HepG2 (cell line): ENCODE measurements around the gene PLXNB2. TPM values are rescaled to one million over a fixed set of nuclear protein-coding genes. Genes with fewer than 3 reads are reported as not detected.
A peak's percentile ranks its signal among the peaks of the same experiment; 100 is the strongest.

Experiments
- HDAC6 ChIP-seq: fragments of 200-600 bp; sonication (generic); IDR thresholded peaks from 2 replicates; pipeline ENCODE4 v1.7.0; 2017; ENCODE audit warnings: mild to moderate bottlenecking, antibody characterized with exemption, low read length, low read depth
- HNF4G ChIP-seq, 2 experiments: sonication (generic) in 1 of 2; formaldehyde crosslinking in 1 of 2; IDR thresholded peaks; 2 replicates each; pipeline versions ENCODE4 v1.4.0 to v1.6.1; 2011 to 2020; ENCODE audit warnings: borderline replicate concordance in 2 of 2, low read depth in 2 of 2, mild to moderate bottlenecking in 2 of 2, low read length in 1 of 2, missing genetic modification reagents in 1 of 2, moderate library complexity in 1 of 2
- PPARG ChIP-seq: conservative IDR thresholded peaks from 2 replicates; pipeline ENCODE4 v1.6.1; 2016; ENCODE audit warnings: missing biosample characterization, missing genetic modification reagents
- RARA ChIP-seq: IDR thresholded peaks from 2 replicates; pipeline ENCODE4 v1.6.1; 2016; ENCODE audit warnings: missing genetic modification reagents, missing compliant biosample characterization
- RBFOX2 ChIP-seq: fragments of 200-400 bp; formaldehyde crosslinking; IDR thresholded peaks from 2 replicates; pipeline ENCODE4 v1.6.1; 2017; ENCODE audit warnings: low read depth, mild to moderate bottlenecking, low read length
- RFX5 ChIP-seq: IDR thresholded peaks from 2 replicates; pipeline ENCODE4 v1.6.1; 2011; ENCODE audit warnings: low read depth, low read length, improper control_type of control experiment
- RNF2 ChIP-seq: fragments of 450-650 bp; conservative IDR thresholded peaks from 2 replicates; pipeline ENCODE4 v1.6.1; 2016; ENCODE audit warnings: low read depth
- SMAD1 ChIP-seq: sonication (generic); formaldehyde crosslinking; IDR thresholded peaks from 2 replicates; pipeline ENCODE4 v1.4.0; 2020; ENCODE audit warnings: missing genetic modification reagents, low read depth, mild to moderate bottlenecking, borderline replicate concordance
- SOX5 ChIP-seq: IDR thresholded peaks from 2 replicates; pipeline ENCODE4 v1.6.1; 2016; ENCODE audit warnings: borderline replicate concordance
- ZBTB38 ChIP-seq: sonication (generic); formaldehyde crosslinking; IDR thresholded peaks from 2 replicates; pipeline ENCODE4 v1.5.1; 2020; ENCODE audit warnings: mild to moderate bottlenecking, missing genetic modification reagents
- ZMYM4 ChIP-seq: sonication (generic); formaldehyde crosslinking; IDR thresholded peaks from 2 replicates; pipeline ENCODE4 v1.8.1; 2023; ENCODE audit warnings: mild to moderate bottlenecking, missing genetic modification reagents
- ZNF468 ChIP-seq: sonication (generic); formaldehyde crosslinking; IDR thresholded peaks from 2 replicates; pipeline ENCODE4 v1.8.0; 2022; ENCODE audit warnings: mild to moderate bottlenecking, moderate library complexity, missing genetic modification reagents
- ZNF674 ChIP-seq: sonication (generic); formaldehyde crosslinking; IDR thresholded peaks from 2 replicates; pipeline ENCODE4 v1.5.0; 2020; ENCODE audit warnings: low read depth, mild to moderate bottlenecking, missing genetic modification reagents
- polyA plus RNA-seq, 8 experiments: library from polyadenylated mRNA; depleted of rRNA in 3 of 8; stranded (reverse) in 7 of 8; unstranded in 1 of 8; fragments of >200 nt; fragmentation: Illumina TruSeq in 4 of 8; extraction: Trizol in 4 of 8; gene quantifications; 2 replicates each; pipeline versions ENCODE4 v1.2.1 to v1.2.3, GENCODE V29; 2011 to 2016; ENCODE audit warnings: low read depth in 4 of 8, missing spikeins in 1 of 8, mixed read lengths in 1 of 8; ENCODE audit not compliant: insufficient read depth in 1 of 8
- total RNA-seq, 5 experiments: library from RNA; depleted of rRNA; stranded (reverse); fragments of >200 nt; fragmentation: Illumina TruSeq; extraction: Trizol; gene quantifications; 2 replicates each; pipeline ENCODE4 v1.2.3, GENCODE V29; 2016; ENCODE audit warnings: low read depth in 1 of 5
- TF ChIP-seq, protein P1 (sequence below): sonication (generic); formaldehyde crosslinking; IDR thresholded peaks from 2 replicates; pipeline ENCODE4; 2020; ENCODE audit warnings: missing genetic modification reagents, mild to moderate bottlenecking, borderline replicate concordance
- TF ChIP-seq, protein P2 (sequence below): sonication (generic); formaldehyde crosslinking; IDR thresholded peaks from 2 replicates; pipeline ENCODE4 v1.4.0; 2020; ENCODE audit warnings: mild to moderate bottlenecking, missing genetic modification reagents, borderline replicate concordance
- TF ChIP-seq, protein P3 (sequence below): sonication (generic); formaldehyde crosslinking; IDR thresholded peaks from 2 replicates; pipeline ENCODE4 v1.5.0; 2020; ENCODE audit warnings: missing genetic modification reagents
- TF ChIP-seq, protein P4 (sequence below): sonication (generic); formaldehyde crosslinking; IDR thresholded peaks from 2 replicates; pipeline ENCODE4 v1.9.0; 2021; ENCODE audit warnings: missing genetic modification reagents, borderline replicate concordance
- TF ChIP-seq, protein P5 (sequence below): IDR thresholded peaks from 2 replicates; pipeline ENCODE4 v1.6.1; 2016; ENCODE audit warnings: control low read depth
- TF ChIP-seq, protein P6 (sequence below): sonication (generic); formaldehyde crosslinking; IDR thresholded peaks from 2 replicates; pipeline ENCODE4 v1.8.1; 2023; ENCODE audit warnings: mild to moderate bottlenecking, missing genetic modification reagents, borderline replicate concordance

PLXNB2 gene
- total and polyA plus RNA-seq, 2 of the 13 experiments (the other 11 are each of a cell fraction or from before 2014, with no cell fraction given): 32.6 to 68.9 TPM

DNA sequence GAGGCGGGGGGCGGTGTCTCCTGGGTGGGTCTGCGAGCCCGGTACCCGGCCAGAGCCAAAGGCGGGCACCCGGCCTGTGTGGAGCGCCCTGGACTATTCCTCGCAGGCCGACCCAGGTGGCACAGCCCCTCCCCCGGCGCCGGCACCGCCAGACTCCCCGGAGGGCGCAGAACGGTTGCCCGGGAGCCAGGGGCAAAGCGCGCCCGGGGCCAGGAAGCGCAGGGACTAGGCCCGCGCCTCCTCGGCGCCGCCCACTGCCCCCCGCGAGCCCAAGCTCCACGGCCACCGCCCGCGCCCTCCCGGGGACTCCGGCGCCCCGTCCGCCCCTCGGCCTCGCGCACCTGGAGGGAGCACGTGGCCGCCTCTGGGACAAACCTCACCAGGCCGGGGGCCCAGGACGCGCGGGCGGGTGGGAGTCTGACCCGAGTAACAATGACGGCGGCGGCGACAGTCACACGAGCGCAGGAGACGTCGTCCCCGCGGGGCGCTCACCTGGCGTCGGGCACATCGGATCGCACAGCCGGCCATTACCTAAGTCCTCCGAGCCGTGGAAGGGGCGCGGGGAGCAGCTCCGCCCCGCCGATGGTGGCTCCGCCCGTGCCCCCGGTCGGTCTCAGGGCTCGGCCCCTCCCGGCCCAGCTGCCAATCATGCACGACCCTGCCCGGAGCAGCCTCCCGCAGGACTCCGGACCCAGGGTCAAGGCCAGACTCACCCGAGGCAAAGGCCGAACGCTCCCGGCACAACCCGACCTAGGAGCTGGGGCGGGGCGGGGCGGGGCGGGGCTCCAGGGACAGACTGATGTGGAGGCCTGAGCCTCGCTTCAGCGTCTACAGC, 7.4 kb downstream of the PLXNB2 start (continued):
- TF ChIP-seq, protein P1, sequence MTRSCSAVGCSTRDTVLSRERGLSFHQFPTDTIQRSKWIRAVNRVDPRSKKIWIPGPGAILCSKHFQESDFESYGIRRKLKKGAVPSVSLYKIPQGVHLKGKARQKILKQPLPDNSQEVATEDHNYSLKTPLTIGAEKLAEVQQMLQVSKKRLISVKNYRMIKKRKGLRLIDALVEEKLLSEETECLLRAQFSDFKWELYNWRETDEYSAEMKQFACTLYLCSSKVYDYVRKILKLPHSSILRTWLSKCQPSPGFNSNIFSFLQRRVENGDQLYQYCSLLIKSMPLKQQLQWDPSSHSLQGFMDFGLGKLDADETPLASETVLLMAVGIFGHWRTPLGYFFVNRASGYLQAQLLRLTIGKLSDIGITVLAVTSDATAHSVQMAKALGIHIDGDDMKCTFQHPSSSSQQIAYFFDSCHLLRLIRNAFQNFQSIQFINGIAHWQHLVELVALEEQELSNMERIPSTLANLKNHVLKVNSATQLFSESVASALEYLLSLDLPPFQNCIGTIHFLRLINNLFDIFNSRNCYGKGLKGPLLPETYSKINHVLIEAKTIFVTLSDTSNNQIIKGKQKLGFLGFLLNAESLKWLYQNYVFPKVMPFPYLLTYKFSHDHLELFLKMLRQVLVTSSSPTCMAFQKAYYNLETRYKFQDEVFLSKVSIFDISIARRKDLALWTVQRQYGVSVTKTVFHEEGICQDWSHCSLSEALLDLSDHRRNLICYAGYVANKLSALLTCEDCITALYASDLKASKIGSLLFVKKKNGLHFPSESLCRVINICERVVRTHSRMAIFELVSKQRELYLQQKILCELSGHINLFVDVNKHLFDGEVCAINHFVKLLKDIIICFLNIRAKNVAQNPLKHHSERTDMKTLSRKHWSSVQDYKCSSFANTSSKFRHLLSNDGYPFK (CRISPR knock-in tag): no peak
- TF ChIP-seq SOX5 (CRISPR knock-in tag): no peak
- TF ChIP-seq, protein P2, sequence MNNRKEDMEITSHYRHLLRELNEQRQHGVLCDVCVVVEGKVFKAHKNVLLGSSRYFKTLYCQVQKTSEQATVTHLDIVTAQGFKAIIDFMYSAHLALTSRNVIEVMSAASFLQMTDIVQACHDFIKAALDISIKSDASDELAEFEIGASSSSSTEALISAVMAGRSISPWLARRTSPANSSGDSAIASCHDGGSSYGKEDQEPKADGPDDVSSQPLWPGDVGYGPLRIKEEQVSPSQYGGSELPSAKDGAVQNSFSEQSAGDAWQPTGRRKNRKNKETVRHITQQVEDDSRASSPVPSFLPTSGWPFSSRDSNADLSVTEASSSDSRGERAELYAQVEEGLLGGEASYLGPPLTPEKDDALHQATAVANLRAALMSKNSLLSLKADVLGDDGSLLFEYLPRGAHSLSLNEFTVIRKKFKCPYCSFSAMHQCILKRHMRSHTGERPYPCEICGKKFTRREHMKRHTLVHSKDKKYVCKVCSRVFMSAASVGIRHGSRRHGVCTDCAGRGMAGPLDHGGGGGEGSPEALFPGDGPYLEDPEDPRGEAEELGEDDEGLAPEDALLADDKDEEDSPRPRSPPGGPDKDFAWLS: no peak
- peak; percentile 40; the same call in 1 of the 2 replicates for TF ChIP-seq RARA (CRISPR knock-in tag)
- peak; percentile 60; the same call in 1 of the 2 replicates for TF ChIP-seq RBFOX2
- TF ChIP-seq SMAD1 (CRISPR knock-in tag): no peak
- peak; percentile 54; the same call in 1 of the 2 replicates for TF ChIP-seq HNF4G (IDR thresholded peaks at IDR 0.05; ENCODE audit: borderline replicate concordance, low read depth, low read length)
- no peak for TF ChIP-seq HNF4G (CRISPR knock-in tag; IDR thresholded peaks at IDR 0.05; ENCODE audit: borderline replicate concordance, low read depth)
- TF ChIP-seq, protein P3, sequence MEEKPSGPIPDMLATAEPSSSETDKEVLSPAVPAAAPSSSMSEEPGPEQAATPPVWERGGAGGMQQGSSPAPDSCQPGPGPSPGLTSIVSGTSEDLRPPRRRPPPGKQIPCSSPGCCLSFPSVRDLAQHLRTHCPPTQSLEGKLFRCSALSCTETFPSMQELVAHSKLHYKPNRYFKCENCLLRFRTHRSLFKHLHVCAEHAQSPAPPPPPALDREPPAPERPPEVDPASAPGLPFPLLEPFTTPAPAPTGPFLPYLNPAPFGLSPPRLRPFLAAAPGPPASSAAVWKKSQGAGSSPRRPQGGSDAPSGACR (CRISPR knock-in tag): no peak
- TF ChIP-seq, protein P4, sequence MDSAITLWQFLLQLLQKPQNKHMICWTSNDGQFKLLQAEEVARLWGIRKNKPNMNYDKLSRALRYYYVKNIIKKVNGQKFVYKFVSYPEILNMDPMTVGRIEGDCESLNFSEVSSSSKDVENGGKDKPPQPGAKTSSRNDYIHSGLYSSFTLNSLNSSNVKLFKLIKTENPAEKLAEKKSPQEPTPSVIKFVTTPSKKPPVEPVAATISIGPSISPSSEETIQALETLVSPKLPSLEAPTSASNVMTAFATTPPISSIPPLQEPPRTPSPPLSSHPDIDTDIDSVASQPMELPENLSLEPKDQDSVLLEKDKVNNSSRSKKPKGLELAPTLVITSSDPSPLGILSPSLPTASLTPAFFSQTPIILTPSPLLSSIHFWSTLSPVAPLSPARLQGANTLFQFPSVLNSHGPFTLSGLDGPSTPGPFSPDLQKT (CRISPR knock-in tag): no peak
- TF ChIP-seq ZMYM4: no peak
- no peak for TF ChIP-seq RFX5
- TF ChIP-seq, protein P5, sequence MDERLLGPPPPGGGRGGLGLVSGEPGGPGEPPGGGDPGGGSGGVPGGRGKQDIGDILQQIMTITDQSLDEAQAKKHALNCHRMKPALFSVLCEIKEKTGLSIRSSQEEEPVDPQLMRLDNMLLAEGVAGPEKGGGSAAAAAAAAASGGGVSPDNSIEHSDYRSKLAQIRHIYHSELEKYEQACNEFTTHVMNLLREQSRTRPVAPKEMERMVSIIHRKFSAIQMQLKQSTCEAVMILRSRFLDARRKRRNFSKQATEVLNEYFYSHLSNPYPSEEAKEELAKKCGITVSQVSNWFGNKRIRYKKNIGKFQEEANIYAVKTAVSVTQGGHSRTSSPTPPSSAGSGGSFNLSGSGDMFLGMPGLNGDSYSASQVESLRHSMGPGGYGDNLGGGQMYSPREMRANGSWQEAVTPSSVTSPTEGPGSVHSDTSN: peak; percentile 46; the same call in 1 of the 2 replicates
- no peak for TF ChIP-seq RNF2
- TF ChIP-seq, protein P6, sequence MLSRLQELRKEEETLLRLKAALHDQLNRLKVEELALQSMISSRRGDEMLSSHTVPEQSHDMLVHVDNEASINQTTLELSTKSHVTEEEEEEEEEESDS: no peak
- TF ChIP-seq HDAC6: no peak
- no peak for TF ChIP-seq ZNF674 (CRISPR knock-in tag)
- no peak for TF ChIP-seq PPARG
- TF ChIP-seq ZNF468: no peak
- TF ChIP-seq ZBTB38 (CRISPR knock-in tag): peak; percentile 32; the same call in 1 of the 2 replicates
